Stimulated activated CD8-positive, alpha-beta memory T cell treated with anti-CD3 and anti-CD28 coated beads, Interleukin-7, amount 100 ng/mL, for 24 hours (primary cell): ENCODE data around the gene DAG1.
"Not testable (repeated sequence)": the region's sequence is repeated elsewhere in the genome, so short reads cannot be mapped to it uniquely, and the experiment has no call there.

Experiments
- DNase-seq: peaks from one replicate; pipeline ENCODE4 v3.0.0-alpha.2; 2020; ENCODE audit warnings: low read depth

The DAG1 gene

GRCh38 chr3:49470714-49471420 lies 800 bp downstream of the DAG1 start:
- no peak for DNase-seq

DNA sequence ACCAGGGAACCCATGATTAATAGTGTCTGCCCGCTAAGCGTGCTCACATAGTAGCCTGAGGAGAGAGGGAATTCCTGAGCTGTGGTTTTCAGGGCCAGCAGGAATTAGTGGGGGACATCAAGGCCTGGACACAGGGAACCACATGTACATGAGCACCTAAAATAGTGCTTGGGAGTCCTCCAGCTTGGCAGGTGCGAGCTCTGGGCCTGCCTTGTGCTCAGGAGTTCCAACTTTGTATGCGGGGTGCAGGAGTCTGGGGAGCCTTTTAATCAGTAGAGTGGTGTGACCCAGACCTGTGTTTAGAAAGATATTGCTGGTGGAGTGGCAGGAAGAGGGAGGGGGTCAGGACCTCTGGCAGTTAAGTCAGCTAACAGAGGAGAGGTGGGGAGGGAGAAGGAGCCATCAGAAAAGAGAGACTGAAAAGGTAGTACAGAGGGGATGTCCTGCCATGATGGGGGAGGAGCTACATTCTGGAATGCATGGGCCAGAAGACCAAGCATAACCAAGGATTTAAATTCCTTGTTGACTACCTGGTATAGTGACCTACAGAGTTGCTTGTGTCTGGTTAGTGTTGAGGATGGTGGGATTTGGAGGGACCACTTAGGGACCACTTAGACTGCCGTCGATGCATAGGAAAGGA lies 1.9 kb downstream of the DAG1 start:
- DNase-seq = no peak

DNA sequence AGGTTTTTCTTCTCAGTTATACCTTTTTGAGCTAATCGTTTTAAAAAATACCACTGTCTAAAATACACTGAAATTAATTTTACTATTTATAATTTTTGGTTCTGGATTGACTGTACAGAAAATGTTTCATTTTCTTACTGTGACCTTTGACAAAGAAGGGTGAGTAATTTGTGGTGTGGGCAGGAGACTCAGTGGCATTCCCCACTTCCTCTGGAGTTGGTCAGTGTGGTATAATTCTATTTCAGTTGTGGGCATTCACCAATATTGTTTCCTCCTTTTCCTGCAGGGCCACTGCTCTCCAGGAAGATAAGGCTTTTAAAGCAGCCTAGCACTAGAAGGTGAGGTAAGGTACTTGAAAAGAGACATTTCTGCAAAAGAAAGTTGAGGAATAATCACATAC lies 6.5 kb downstream of the DAG1 start:
- DNase-seq = no peak

GRCh38 chr3:49482766-49483165 lies 12.7 kb downstream of the DAG1 start:
- DNase-seq = no peak

- no peak for DNase-seq
Measured at GRCh38 chr3:49484471-49484870, 14.4 kb downstream of the DAG1 start.

GRCh38 chr3:49489247-49489646 lies 19.2 kb downstream of the DAG1 start:
- DNase-seq = no peak

GRCh38 chr3:49492969-49493368 lies 22.9 kb downstream of the DAG1 start:
- DNase-seq = no peak

- no peak for DNase-seq
Measured at GRCh38 chr3:49493901-49494300, 23.8 kb downstream of the DAG1 start.

- no peak for DNase-seq
Measured at GRCh38 chr3:49495023-49495422, 25.0 kb downstream of the DAG1 start.

DNA sequence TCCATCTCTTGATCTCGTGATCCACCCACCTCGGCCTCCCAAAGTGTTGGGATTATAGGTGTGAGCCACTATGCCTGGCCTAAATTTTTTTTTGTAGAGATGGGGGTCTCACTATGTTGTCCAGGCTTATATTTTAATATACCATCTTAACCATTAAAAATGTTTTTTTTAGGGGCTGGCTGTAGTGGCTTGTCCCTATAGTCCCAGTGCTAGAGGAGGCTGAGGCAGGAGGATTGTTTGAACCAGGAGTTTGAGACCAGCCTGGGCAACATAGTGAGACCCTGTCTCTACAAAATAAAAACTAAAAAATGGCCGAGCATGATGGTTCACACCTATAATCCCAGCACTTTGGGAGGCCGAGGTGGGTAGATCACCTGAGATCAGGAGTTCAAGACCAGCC lies 26.8 kb downstream of the DAG1 start:
- DNase-seq = not testable (repeated sequence)

DNA sequence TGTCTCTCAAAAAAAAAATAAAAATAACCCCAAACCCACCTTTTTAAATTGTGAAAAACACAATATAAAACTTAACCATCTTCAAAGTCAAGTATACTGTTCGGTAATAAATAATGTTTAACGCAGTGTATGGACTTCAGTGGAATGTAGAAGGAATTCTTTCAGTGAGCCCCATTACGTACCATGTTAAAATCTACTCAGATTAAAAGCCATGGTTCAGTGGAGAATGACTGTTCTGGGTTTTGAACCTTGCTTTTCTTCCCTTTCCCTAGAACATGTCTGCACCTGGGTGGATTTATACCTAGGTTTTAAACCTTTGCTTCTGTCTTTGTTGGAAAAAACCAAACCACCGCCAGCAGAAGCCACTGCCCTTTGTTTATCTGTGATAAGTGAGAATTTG lies 27.5 kb downstream of the DAG1 start:
- DNase-seq = no peak

- no peak for DNase-seq
Measured at GRCh38 chr3:49498239-49498638, 28.2 kb downstream of the DAG1 start.

DNA sequence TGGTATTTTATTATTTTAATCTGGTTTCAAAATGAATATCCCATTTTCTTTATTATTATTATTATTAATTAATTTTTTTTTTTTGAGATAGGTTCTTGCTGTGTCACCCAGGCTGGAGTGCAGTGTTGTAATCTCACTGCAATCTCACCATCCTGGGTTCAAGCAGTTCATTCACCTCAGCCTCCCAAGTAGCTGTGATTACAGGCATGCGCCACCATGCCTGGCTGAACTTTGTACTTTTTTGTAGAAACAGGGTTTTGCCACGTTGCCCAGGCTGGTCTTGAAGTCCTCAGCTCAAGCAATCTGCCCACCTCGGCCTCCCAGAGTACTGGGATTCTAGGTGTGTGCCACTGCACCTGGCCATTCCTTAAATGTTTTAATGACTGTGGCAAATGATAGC lies 28.6 kb downstream of the DAG1 start:
- no peak for DNase-seq

DNA sequence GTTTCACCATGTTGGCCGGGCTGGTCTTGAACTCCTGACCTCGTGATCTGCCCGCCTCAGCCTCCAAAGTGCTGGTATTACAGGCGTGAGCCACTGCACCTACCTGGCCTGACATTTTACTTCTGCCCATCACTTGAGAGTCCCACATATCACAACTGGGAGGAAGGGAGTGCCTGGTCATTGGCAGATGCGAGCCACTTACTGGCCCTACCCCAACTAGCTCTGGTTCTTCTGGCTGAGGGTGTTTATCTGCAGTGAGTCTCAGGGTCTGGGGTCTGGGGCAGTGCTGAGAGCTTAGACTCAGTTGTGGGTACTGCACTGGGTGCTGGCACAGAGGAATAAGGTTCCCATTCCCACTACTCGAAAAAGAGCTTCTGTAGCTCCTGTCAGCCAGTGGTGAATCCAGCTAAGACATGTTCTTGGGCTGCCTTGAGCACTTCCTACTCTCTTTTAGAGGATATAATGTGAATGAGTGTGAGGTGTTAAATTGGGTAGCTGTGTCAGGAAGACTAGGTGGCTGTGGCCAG lies 30.2 kb downstream of the DAG1 start:
- DNase-seq = no peak

- DNase-seq = no peak
Measured at GRCh38 chr3:49500732-49501609, 30.9 kb downstream of the DAG1 start.

GRCh38 chr3:49501842-49502241 lies 31.8 kb downstream of the DAG1 start:
- DNase-seq = no peak

GRCh38 chr3:49506906-49507305 lies 36.8 kb downstream of the DAG1 start:
- DNase-seq = no peak

DNA sequence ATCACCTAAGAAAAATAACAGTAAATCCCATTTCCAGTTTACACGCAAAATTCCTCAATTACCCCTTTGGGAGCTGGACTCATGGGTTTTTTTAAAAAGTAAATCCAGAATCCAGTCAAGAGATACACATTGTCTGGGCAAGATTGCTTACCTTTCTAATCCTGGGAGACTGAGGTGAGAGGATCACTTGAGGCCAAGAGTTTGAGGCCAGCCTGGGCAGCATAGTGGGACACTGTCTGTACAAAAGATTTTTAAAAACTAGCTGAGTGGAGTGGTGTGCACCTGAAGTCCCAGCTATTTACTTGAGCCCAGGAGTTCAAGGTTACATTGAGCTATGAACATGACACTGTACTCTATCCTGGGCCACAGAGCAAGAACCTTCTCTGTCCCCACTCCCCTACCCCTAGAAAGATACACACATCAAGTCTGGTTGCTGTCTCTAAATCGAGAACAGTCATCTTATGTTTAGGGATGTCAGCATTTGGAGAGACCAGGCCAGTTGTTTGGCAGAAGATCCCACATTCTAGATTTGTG lies 39.0 kb downstream of the DAG1 start:
- no peak for DNase-seq

DNA sequence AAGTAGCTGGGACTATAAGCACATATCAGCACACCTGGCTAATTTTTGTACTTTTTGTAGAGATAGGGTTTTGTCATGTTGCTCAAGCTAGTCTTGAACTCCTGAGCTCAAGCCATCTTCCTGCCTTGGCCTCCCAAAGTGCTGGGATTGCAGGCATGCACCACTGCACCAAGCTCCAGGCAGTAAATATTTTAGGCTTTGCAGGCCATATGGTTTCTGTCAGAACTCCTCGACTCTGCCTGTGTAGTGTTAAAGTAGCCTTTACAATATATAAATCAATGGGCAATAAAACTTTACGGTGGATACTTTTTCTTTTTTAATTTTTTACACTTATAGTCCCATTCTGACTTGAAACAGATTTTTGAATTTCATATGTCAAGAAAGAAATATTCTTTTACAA lies 41.6 kb downstream of the DAG1 start:
- no peak for DNase-seq

GRCh38 chr3:49512781-49513355 lies 42.8 kb downstream of the DAG1 start:
- DNase-seq = no peak

DNA sequence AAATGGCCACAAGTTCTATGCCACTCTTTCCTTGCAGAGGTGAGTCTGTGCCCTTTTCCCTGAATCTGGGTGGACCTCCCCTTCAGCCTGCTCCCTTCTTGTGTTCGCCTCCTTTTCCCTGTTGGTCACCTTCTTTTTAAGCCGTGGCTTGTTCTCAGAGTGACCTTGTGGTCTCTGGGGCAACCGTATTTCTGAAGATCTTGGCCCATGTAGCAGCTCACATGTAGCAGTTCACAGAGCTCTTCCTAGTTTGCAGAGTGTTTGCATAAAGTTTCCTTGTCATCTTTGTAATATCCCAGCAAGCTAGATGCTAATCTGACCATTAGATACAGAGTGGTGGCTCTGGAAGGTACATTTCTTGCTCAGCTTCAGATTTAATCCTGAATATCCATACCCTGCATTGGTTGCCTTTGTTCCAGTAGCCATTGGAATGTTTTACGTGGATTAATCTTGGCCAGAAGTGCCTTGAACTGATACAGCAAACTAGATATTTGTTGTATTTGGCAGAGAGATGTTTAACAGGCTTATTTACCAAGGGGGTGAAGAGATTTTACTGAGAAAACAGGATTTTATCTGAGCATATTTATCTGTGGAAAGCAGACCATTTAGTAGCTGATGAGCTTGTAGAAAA lies 43.5 kb downstream of the DAG1 start:
- DNase-seq = no peak

GRCh38 chr3:49518016-49518415 lies 47.9 kb downstream of the DAG1 start:
- no peak for DNase-seq
